SU-DHL-6 (cell line): ENCODE results near the gene PDK4.

Source experiments
- EZH2phosphoT487 ChIP-seq: fragments of 200-600 bp; sonication (generic), shearing (Covaris generic); conservative IDR thresholded peaks from 2 replicates; pipeline ENCODE4 v1.6.1; 2018; ENCODE audit warnings: mild to moderate bottlenecking, antibody characterized with exemption, low read length, moderate library complexity, mixed read lengths
- TF ChIP-seq, protein P1 (sequence below): fragments of 200-600 bp; sonication (generic); IDR thresholded peaks from one replicate; pipeline ENCODE4 v1.5.1; 2017; ENCODE audit warnings: antibody characterized with exemption, mild to moderate bottlenecking, low read length, moderate library complexity; ENCODE audit not compliant: insufficient read depth, poor library complexity, severe bottlenecking

DNA sequence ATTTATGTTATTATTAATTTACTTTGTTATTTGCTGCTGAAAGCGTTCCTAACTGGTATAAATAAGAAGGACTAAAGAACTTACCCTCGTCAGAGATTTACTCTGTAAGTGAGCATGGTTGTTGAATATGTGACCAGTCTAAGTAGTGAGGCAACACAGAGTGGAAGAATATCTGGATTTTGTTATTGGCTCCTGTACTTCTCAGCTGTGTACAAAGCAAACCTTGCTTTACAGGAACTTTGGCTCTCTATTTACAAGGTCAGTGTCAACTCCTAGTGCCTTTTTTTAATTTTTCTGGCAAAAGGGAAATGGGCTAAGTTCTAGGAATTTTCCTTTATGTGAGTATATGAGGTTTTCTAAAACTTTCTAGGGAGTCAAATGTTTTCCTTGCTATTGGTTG, 35.6 kb downstream of the PDK4 start:
- no peak for TF ChIP-seq EZH2phosphoT487
- TF ChIP-seq, protein P1, sequence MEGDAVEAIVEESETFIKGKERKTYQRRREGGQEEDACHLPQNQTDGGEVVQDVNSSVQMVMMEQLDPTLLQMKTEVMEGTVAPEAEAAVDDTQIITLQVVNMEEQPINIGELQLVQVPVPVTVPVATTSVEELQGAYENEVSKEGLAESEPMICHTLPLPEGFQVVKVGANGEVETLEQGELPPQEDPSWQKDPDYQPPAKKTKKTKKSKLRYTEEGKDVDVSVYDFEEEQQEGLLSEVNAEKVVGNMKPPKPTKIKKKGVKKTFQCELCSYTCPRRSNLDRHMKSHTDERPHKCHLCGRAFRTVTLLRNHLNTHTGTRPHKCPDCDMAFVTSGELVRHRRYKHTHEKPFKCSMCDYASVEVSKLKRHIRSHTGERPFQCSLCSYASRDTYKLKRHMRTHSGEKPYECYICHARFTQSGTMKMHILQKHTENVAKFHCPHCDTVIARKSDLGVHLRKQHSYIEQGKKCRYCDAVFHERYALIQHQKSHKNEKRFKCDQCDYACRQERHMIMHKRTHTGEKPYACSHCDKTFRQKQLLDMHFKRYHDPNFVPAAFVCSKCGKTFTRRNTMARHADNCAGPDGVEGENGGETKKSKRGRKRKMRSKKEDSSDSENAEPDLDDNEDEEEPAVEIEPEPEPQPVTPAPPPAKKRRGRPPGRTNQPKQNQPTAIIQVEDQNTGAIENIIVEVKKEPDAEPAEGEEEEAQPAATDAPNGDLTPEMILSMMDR = no peak
